Tibial artery (tissue), 4 donors: ENCODE data around the gene PHLDB1.
A peak's percentile ranks its signal among the peaks of the same experiment; 100 is the strongest.
"Not testable (repeated sequence)": the region's sequence is repeated elsewhere in the genome, so short reads cannot be mapped to it uniquely, and the experiment has no call there.

Experiments used
- DNase-seq, 2 donors: peaks; one replicate each; pipeline ENCODE4 v3.0.0-alpha.2; 2019
- H3K27ac ChIP-seq, 2 donors: fragments of 200-600 bp; sonication (generic) in 1 of 2; 1 replicate in 1 of 2; 2 replicates in 1 of 2; pipeline ENCODE4 v1.5.1; 2018 to 2019; ENCODE audit warnings: mild to moderate bottlenecking in 1 of 2
- H3K27me3 ChIP-seq, 2 donors: fragments of 200-600 bp; sonication (generic) in 1 of 2; one replicate each; pipeline versions ENCODE4 v1.5.1 to v1.6.0; 2016 to 2019
- H3K36me3 ChIP-seq, 3 donors: fragments of 200-600 bp; sonication (generic) in 2 of 3; one replicate each; pipeline ENCODE4 v1.5.1; 2016 to 2019; ENCODE audit warnings: mild to moderate bottlenecking in 2 of 3
- H3K4me1 ChIP-seq, 4 donors: fragments of 200-600 bp; sonication (generic) in 2 of 4; 1 replicate in 3 of 4; 2 replicates in 1 of 4; pipeline ENCODE4 v1.5.1; 2016 to 2019
- H3K4me3 ChIP-seq, 2 donors: fragments of 200-600 bp; sonication (generic) in 1 of 2; 1 replicate in 1 of 2; 2 replicates in 1 of 2; pipeline ENCODE4 v1.5.1; 2018 to 2019; ENCODE audit warnings: mild to moderate bottlenecking in 2 of 2
- H3K9me3 ChIP-seq, 3 donors: fragments of 200-600 bp; sonication (generic) in 1 of 3; one replicate each; pipeline ENCODE4 v1.5.1; 2016 to 2019
- CTCF ChIP-seq, 2 experiments: fragments of 200-600 bp in 1 of 2; fragments of 450-650 bp in 1 of 2; IDR thresholded peaks; one replicate each; pipeline ENCODE4 v1.5.1; 2017 to 2019; ENCODE audit warnings: antibody characterized with exemption in 2 of 2, mild to moderate bottlenecking in 1 of 2, moderate library complexity in 1 of 2
- intact Hi-C: fragments of 100-400 bp; cut with DNase I; formaldehyde crosslinking; loops from one replicate; pipeline ENCODE4 v1.15.0; 2023; ENCODE audit warnings: low total_unique reads

The PHLDB1 gene

GRCh38 chr11:118587952-118588351 is 19.5 kb upstream of the PHLDB1 start:
- no peaks in the 10 kb centered on the region for H3K27me3 ChIP-seq
- H3K4me1 ChIP-seq = peaks cover 0 to 13% (median 6%) of the 10 kb centered on the region in 4 donors
- H3K9me3 ChIP-seq = no peaks in the 10 kb centered on the region
- peaks cover 74 to 99% (median 89%) of the 10 kb centered on the region in 3 donors for H3K36me3 ChIP-seq
- H3K27ac ChIP-seq = no peak overlapping the region
- no peak for DNase-seq
- no peak for TF ChIP-seq CTCF (IDR thresholded peaks at IDR 0.05)
- intact Hi-C loops = no loop called here
- no peak overlapping the region for H3K4me3 ChIP-seq

- no peaks in the 10 kb centered on the region for H3K9me3 ChIP-seq
- intact Hi-C loops = loop anchor here (5.0 kb wide), 1 partner anchor 65 kb away; no protein-coding TSS in a partner anchor
- peaks cover 0 to 39% (median 21%) of the 10 kb centered on the region in 4 donors for H3K4me1 ChIP-seq
- H3K27ac ChIP-seq = peak overlapping the region; percentile 61 to 62
- H3K36me3 ChIP-seq = peaks cover 56 to 96% (median 77%) of the 10 kb centered on the region in 3 donors
- H3K27me3 ChIP-seq = no peaks in the 10 kb centered on the region
- TF ChIP-seq CTCF (IDR thresholded peaks at IDR 0.05) = no peak
- no peak overlapping the region for H3K4me3 ChIP-seq
- DNase-seq = no peak
These were observed 14.6 kb upstream of the PHLDB1 start for GRCh38 chr11:118592616-118593367.

GRCh38 chr11:118594984-118595383 is 12.4 kb upstream of the PHLDB1 start:
- H3K36me3 ChIP-seq = peaks cover 70 to 98% (median 81%) of the 10 kb centered on the region in 3 donors
- not testable (repeated sequence) for DNase-seq, H3K4me3 ChIP-seq, H3K9me3 ChIP-seq, H3K27me3 ChIP-seq
- H3K27ac ChIP-seq = peak overlapping the region; percentile 61 to 62
- TF ChIP-seq CTCF (IDR thresholded peaks at IDR 0.05) = peak; percentile 39 to 59
- H3K4me1 ChIP-seq = peaks cover 0 to 39% (median 21%) of the 10 kb centered on the region in 4 donors
- intact Hi-C loops = loop anchor here (2.0 to 5.0 kb wide), 2 partner anchors 16 to 62 kb away; no protein-coding TSS in a partner anchor

GRCh38 chr11:118596224-118597146 is 10.9 kb upstream of the PHLDB1 start:
- Histone ChIP-seq H3K9me3 (no peaks in the 10 kb centered on the region), H3K4me1 (peaks cover 0 to 38% (median 21%) of the 10 kb centered on the region in 4 donors), H3K27me3 (no peaks in the 10 kb centered on the region), H3K36me3 (peaks cover 70 to 98% (median 85%) of the 10 kb centered on the region in 3 donors), H3K27ac (peak overlapping the region; percentile 61 to 62), H3K4me3 (no peak overlapping the region)
- TF ChIP-seq CTCF (IDR thresholded peaks at IDR 0.05) = no peak
- DNase-seq = no peak
- intact Hi-C loops = no loop called here

- H3K36me3 ChIP-seq = peaks cover 74 to 98% (median 89%) of the 10 kb centered on the region in 3 donors
- no peaks in the 10 kb centered on the region for H3K9me3 ChIP-seq
- H3K27me3 ChIP-seq = no peaks in the 10 kb centered on the region
- peaks cover 0 to 28% (median 17%) of the 10 kb centered on the region in 4 donors for H3K4me1 ChIP-seq
- no peak for TF ChIP-seq CTCF (IDR thresholded peaks at IDR 0.05)
- no peak overlapping the region for H3K27ac ChIP-seq
- H3K4me3 ChIP-seq = no peak overlapping the region
- intact Hi-C loops = no loop called here
- no peak for DNase-seq
These were observed 9.9 kb upstream of the PHLDB1 start for GRCh38 chr11:118597556-118597955.
